HG02938 (cell line): Measurements from ENCODE around the gene SLC22A31.

ENCODE experiments used
- ATAC-seq: cut with Tn5 transposase; IDR thresholded peaks from one replicate; pipeline ENCODE4 v1.9.1; 2021; ENCODE audit warnings: mild to moderate bottlenecking, moderate library complexity; ENCODE audit not compliant: unreplicated experiment

Gene SLC22A31

DNA sequence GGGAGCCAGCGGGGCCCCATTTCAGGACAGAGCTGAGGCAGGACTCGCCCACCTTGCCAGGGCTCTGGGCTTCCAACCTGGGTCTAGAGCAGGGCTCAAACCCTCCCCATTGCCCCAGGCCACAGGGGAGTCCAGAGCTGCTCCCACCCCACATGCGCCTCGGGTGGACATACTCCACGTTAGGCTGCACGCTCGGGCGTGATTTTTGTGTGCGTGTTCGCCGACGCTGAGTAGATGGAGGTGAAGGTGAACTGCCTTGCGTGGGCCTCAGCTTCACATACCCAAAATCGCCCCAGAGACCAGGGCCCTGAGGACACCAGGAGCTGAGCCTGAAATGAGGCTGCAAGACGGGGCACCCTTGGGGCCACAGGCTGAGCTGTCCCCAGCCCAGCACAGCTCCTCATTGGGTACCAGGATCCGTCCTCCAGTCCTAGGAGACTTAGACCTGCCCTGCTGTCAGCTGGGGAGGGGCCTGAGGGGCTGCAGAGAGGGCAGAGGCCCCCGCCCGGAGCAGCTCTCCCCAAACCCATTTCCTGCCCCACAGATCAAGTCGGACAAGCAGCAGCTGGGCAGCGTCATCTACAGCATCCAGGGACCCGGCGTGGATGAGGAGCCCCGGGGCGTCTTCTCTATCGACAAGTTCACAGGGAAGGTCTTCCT lies 20.6 kb downstream of the SLC22A31 start:
- ATAC-seq, result no peak

DNA sequence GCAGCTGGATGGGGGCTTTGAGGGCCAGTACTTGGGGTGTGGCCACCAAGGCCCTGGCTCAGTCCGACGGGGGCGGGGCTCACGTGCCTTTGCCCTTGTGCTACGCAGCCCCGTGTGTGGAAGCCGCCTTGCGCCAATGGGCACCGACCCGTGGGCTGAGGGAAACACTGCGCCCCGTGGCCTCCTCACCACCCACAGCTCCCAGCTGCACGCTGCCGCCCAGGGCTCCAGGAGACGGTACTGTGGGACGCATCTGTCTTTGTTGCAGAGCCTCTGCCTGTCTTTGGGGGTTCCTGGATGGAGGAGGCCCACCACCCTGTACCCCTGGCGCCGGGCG lies 21.2 kb downstream of the SLC22A31 start:
- no peak for ATAC-seq

DNA sequence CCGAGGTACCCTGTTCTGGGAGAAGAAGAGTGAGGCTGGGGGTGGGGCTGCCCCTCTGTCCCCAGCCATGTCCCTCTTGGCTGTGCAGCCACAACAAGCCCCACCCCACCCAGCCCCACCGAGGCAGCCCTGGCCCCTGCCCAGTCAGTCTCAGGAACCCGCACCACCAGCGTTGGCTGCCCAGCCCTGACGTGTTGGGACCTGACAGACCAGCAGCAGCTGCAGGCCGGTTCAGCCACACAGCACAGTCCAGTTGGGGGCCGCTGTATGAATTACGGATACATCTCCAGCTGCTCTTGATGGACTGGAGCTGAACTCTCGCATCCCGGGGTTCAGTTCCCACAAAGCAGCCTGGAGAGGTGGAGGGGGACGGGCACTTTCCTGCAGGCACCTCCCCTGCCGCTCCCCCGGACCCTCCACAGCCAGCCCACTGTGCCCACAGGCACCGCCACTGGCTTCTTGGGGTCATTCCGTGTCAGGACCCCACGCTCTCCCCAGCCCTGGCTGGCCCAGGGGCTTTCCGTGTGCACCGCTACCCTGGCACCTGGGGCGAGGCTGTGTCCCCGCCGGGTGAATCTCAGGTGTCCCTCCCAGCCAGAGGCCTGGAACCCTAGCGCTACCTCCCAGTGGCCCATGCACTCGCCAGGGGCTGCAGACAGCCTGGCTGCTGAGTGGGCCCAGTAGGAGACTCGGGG lies 21.7 kb downstream of the SLC22A31 start:
- ATAC-seq, result no peak

DNA sequence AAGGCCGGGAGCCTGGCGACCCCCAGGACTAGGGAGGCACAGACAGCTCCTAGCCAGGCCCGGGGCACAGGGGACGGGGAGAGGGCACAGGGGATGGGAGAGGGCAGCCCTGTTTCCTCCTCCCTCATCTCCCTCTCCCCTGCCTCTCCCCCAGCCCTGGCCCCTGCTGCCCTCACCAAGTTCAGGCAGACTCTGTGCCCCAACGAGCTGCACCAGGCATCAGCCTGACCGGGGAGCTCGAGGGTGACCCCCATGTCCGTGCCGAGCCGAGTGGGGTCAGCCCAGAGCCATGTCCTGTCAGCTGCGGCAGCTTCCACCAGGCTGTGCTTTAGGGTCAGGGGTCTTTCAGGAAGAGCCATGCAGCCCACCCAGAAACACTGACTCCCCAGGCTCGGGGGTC lies 22.8 kb downstream of the SLC22A31 start:
- no peak for ATAC-seq

GRCh38 chr16:89176717-89177116 lies 23.6 kb downstream of the SLC22A31 start:
- ATAC-seq, result no peak

GRCh38 chr16:89176147-89176690 lies 24.1 kb downstream of the SLC22A31 start:
- no peak for ATAC-seq

GRCh38 chr16:89175280-89176146 lies 24.8 kb downstream of the SLC22A31 start:
- no peak for ATAC-seq

DNA sequence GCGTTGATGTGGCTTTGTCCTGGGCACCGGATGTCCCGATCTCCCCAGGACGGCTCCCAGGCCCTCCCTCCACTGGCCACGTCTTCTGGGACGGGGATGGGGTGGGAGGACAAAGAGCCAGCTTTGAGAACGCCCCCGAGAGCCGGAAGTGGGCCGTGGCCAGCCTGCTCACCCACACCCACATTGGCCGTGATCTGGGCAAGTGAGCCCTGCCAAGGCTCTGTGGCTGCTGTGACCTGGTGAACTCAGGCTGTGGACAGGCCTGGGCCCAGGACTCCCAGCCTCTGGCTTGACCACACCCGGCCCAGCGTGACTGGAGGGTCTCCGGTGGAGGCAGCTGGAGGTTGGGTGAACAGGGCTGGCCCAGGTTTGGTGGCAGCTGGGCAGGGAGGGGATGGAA lies 25.5 kb downstream of the SLC22A31 start:
- no peak for ATAC-seq

- no peak for ATAC-seq
These were observed 26.1 kb downstream of the SLC22A31 start for GRCh38 chr16:89174055-89174827.

DNA sequence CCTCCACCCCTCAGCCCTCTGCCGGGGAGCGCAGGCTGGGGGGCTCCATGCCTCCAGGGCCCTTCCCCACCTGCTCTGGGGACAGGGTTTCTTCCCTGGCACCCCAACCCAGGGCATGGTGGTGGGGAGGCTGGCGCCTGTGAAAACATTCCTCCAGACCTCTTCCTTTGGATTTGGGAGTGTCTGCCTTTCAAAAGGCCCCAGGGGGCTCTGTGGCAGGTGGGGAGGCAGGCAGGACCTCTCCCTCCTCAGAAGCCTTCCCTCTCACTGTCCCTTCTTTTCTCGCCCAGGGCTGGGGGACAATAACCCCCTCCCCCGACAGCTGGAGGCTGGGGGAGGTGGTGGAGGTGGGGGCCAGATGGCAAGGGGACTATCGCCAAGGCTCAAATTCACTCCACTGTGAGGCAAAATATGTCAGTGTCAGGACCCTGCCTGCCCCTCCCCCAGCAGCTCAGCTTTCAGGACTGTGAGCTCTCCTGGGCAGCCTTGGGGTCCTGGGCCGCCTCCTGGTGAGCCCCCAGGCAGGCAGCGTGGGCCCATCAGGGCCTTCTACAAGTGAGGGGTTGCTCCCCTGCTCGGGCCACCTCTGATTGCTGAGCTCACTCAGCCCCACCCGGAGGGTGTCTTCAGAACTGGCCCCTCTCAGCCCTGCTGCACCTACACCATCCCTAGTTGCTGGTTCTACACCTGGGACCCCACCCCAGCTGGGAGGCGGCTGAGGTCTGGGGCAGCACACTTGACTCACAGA lies 27.0 kb downstream of the SLC22A31 start:
- no peak for ATAC-seq

DNA sequence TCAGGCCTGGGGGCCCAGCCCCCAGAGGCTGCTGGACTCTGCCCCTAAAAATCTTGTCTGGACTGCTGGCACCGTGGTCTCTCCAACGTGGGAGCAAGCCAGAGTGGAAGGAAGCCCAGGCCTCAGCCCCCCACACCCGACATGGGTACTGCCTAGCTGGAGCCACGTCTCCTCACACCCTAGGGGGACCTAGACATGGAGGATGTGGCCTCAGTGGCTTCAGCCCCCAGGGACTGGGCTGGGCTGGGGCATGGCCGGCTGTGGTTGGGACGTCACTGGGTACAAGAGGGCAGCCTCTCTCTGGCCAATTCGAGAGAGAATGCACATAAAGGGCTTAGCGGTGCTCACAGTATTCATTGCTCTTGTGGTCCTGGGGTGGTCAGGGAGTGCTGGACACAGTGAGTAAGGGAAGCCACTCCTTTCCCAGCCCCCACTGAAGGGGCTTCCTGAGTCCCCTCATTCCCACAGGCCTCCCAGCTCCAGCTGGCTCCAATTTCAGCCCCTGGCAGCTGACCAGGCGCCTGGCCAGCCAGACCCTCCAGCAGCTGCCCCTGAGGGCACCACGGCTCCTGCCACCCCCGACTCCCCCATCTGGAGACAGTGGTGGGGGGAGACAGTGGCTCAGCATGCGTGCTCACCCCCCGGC lies 27.7 kb downstream of the SLC22A31 start:
- ATAC-seq, result no peak

GRCh38 chr16:89172171-89172527 lies 28.2 kb downstream of the SLC22A31 start:
- ATAC-seq, result no peak

DNA sequence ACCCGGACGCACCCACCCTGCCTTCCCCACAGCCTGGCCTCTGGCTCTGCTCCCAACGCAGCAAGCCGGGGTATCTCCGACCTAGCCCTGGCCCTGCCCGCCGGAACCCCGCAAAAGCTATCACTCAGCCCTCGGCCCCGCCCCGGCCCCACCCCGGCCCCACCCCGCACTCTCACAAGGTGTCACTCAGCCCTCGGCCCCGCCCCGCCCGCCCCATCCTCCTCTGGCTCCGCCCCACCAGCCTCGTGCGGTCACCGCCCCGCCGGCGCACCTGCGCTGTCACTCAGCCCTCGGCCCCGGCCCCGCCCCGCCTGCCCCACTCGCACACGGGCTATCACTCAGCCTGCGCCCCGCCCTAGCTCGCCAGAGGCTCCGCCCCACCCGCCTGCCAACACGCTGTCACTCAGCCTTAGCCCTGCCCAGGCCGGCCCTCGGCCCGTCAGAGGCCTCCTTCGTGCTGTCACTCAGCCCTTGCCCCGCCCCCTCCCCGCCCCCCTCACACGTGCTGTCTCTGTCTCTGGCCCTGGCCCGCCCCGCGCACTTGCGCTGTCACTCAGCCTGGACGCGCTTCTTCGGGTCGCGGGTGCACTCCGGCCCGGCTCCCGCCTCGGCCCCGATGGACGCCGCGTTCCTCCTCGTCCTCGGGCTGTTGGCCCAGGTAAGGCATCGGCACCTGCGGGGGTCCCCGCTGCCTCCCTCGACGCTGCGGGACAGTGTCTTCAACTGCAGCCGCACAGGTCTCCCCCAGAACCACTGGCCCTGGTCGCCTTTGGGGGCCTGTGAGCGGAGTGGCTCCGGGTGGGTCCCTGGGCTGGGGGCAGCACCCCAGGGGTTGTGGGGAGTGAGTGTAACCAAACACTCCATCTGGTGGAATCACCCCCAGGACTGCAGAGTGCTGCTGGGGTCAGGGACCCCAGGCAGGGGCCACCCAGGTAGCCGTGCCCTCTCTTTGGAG lies 28.8 kb downstream of the SLC22A31 start, which contains the start of gene CDH15:
Gene CDH15, plus strand, starts transcription at position 533 of the 955 bp plus-strand sequence. Its CDS starts 84 bp downstream, at position 617.
- peak; percentile 64 for ATAC-seq

DNA sequence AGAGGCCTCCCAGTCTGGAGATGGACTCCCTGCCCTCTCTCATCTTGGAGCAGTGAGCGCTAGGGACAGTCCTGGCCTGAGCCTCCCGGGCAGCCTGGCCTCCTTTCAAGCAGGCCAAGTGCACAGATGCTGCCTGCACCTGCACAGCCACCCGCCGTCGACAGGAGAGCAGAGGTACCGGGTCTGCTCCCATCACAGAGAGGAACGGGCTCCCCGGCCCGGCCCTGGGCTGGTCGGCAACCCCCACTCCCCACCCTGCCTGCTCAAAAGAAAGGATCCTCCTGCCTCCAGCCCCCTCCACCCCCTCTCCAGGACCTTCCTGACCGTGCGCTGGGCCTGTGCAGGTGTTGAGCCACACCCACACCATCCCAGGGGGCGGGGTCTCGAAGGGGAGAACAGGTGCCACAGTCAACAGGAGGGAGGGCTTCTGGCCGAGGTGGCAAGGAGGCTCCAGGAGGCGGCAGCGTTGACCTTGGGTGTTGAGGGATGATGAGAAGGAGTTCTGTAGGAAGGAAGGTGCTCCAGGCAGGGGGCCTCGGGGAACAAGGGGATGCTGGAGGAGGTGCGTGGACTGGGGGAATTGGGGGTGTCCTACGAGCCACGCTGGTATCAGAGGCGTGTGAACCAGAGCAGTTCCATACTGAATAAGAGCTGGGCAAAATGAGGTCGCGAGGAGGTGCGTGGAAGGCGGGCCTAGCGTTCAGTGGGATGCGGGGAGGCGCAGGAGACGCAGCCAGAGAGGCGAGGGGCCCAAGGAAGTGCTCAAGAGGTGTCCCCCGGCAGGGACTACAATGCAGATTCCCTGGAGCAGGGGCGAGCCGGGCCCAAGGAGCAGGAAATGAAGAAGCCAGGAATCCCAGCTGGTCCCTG lies 29.8 kb downstream of the SLC22A31 start:
- no peak for ATAC-seq

- ATAC-seq, result no peak
These were observed 30.6 kb downstream of the SLC22A31 start for GRCh38 chr16:89169778-89170177.

- no peak for ATAC-seq
These were observed 31.8 kb downstream of the SLC22A31 start for GRCh38 chr16:89168381-89169189.
